ENCODE results near the gene DEFB121. TPM values are rescaled to one million over a fixed set of nuclear protein-coding genes. Genes with fewer than 3 reads are reported as not detected.
"Not testable (repeated sequence)": the region's sequence is repeated elsewhere in the genome, so short reads cannot be mapped to it uniquely, and the experiment has no call there.

DEFB121 gene
- total RNA-seq (2014; rRNA removed; shearing (Covaris generic)), result not detected in 2 replicates

- no peak for DNase-seq (ENCODE audit: low spot score)
Measured at GRCh38 chr20:31406115-31406514, at the start of gene DEFB121. Gene DEFB121 (minus strand): TSS chr20:31406215. CDS start chr20:31406152, 63 bp downstream.

GRCh38 chr20:31454361-31454760 is 48.3 kb upstream of the DEFB121 start:
- no peak for DNase-seq (ENCODE audit: low spot score)

GRCh38 chr20:31452575-31452974 is 46.6 kb upstream of the DEFB121 start:
- DNase-seq (ENCODE audit: low spot score), result no peak

GRCh38 chr20:31449511-31450414 is 43.7 kb upstream of the DEFB121 start:
- no peak for DNase-seq (ENCODE audit: low spot score)

GRCh38 chr20:31446084-31446819 is 40.2 kb upstream of the DEFB121 start:
- DNase-seq (ENCODE audit: low spot score), result no peak

- no peak for DNase-seq (ENCODE audit: low spot score)
Measured at GRCh38 chr20:31440012-31440659, 34.1 kb upstream of the DEFB121 start, which contains the start of gene DEFB123. Gene DEFB123 (plus strand): TSS chr20:31440632. CDS start chr20:31440699, 67 bp downstream.

- DNase-seq (ENCODE audit: low spot score), result no peak
Measured at GRCh38 chr20:31430568-31431115, 24.6 kb upstream of the DEFB121 start.

- DNase-seq (ENCODE audit: low spot score), result not testable (repeated sequence)
Measured at GRCh38 chr20:31427576-31427975, 21.6 kb upstream of the DEFB121 start.

- not testable (repeated sequence) for DNase-seq (ENCODE audit: low spot score)
Measured at GRCh38 chr20:31426891-31427551, 21.0 kb upstream of the DEFB121 start.

GRCh38 chr20:31425797-31426196 is 19.8 kb upstream of the DEFB121 start:
- no peak for DNase-seq (ENCODE audit: low spot score)

GRCh38 chr20:31418307-31418706 is 12.3 kb upstream of the DEFB121 start:
- DNase-seq (ENCODE audit: low spot score), result no peak

- no peak for DNase-seq (ENCODE audit: low spot score)
Measured at GRCh38 chr20:31415653-31416052, 9.6 kb upstream of the DEFB121 start.

GRCh38 chr20:31414381-31414780 is 8.4 kb upstream of the DEFB121 start:
- no peak for DNase-seq (ENCODE audit: low spot score)

GRCh38 chr20:31410011-31410410 is 4.0 kb upstream of the DEFB121 start:
- DNase-seq (ENCODE audit: low spot score), result no peak

- no peak for DNase-seq (ENCODE audit: low spot score)
Measured at GRCh38 chr20:31403886-31404285, 2.1 kb downstream of the DEFB121 start.

- DNase-seq (ENCODE audit: low spot score), result no peak
Measured at GRCh38 chr20:31394900-31395299, 11.1 kb downstream of the DEFB121 start.

GRCh38 chr20:31392836-31393235 is 13.2 kb downstream of the DEFB121 start:
- DNase-seq (ENCODE audit: low spot score), result no peak

- DNase-seq (ENCODE audit: low spot score), result no peak
Measured at GRCh38 chr20:31390490-31390889, 15.5 kb downstream of the DEFB121 start, which contains the start of gene DEFB119. Gene DEFB119 (minus strand): TSS chr20:31390590. CDS start chr20:31390483, 107 bp downstream.

GRCh38 chr20:31374346-31374745 is 31.7 kb downstream of the DEFB121 start:
- no peak for DNase-seq (ENCODE audit: low spot score)

- DNase-seq (ENCODE audit: low spot score), result no peak
Measured at GRCh38 chr20:31368301-31368700, 37.7 kb downstream of the DEFB121 start, which contains the start of gene DEFB118. Gene DEFB118 (plus strand): TSS chr20:31368601. CDS start chr20:31368651, 50 bp downstream.

- not testable (repeated sequence) for DNase-seq (ENCODE audit: low spot score)
Measured at GRCh38 chr20:31364272-31364671, 41.7 kb downstream of the DEFB121 start.

All from HT-29 (cell line).